ENCODE results near the gene DMAP1. TPM values are rescaled to one million over a fixed set of nuclear protein-coding genes. Genes with fewer than 3 reads are reported as not detected.

Gene DMAP1
- total and polyA plus RNA-seq, 2 donors from 2014 or later: 43.0 to 62.0 TPM

- no peak for DNase-seq
- no peak overlapping the region for H3K27ac ChIP-seq (ENCODE audit: low read depth in 2 of 2, low read length in 2 of 2)
Measured at GRCh38 chr1:44228218-44228617, 14.9 kb downstream of the DMAP1 start.

GRCh38 chr1:44229435-44230167 is 16.3 kb downstream of the DMAP1 start:
- H3K9me3 ChIP-seq (ENCODE audit: control insufficient read depth in 2 of 3, insufficient read depth in 1 of 3, low read length in 3 of 3): peaks cover 0 to 9% (median 0%) of the 10 kb centered on the region in 3 donors
- no peaks in the 10 kb centered on the region for H3K27me3 ChIP-seq (ENCODE audit: control insufficient read depth, insufficient read depth, low read length)
- H3K4me3 ChIP-seq (ENCODE audit: low read length in 3 of 3): no peak overlapping the region
- FAIRE-seq (no peak), DNase-seq (no peak)
- H3K4me1 ChIP-seq (ENCODE audit: control insufficient read depth in 2 of 3, insufficient read depth in 2 of 3, low read depth in 1 of 3, low read length in 3 of 3): no peaks in the 10 kb centered on the region
- intact Hi-C loops (cut with DNase I): loop anchor here (10.0 kb wide), 1 partner anchor 365 kb away; no protein-coding TSS in a partner anchor
- no peak overlapping the region for H3K9ac ChIP-seq (ENCODE audit: low read length in 3 of 3)
- TF ChIP-seq CTCF (IDR thresholded peaks at IDR 0.05; ENCODE audit: borderline replicate concordance, extremely low read depth, insufficient read depth): no peak
- no peak overlapping the region for H3K27ac ChIP-seq (ENCODE audit: low read depth in 2 of 2, low read length in 2 of 2)
- peaks cover 0 to 15% (median 0%) of the 10 kb centered on the region in 3 donors for H3K36me3 ChIP-seq (ENCODE audit: control insufficient read depth in 2 of 3, insufficient read depth in 3 of 3, low read length in 3 of 3)

More at GRCh38 chr1:44228218-44228617, 14.9 kb downstream of the DMAP1 start:
- Histone ChIP-seq H3K36me3 (ENCODE audit: control insufficient read depth in 2 of 3, insufficient read depth in 3 of 3, low read length in 3 of 3) (peaks cover 0 to 15% (median 0%) of the 10 kb centered on the region in 3 donors), H3K9me3 (ENCODE audit: control insufficient read depth in 2 of 3, insufficient read depth in 1 of 3, low read length in 3 of 3) (peaks cover 0 to 9% (median 0%) of the 10 kb centered on the region in 3 donors), H3K27me3 (ENCODE audit: control insufficient read depth, insufficient read depth, low read length) (no peaks in the 10 kb centered on the region), H3K4me3 (ENCODE audit: low read length in 3 of 3) (no peak overlapping the region), H3K9ac (ENCODE audit: low read length in 3 of 3) (no peak overlapping the region), H3K4me1 (ENCODE audit: control insufficient read depth in 2 of 3, insufficient read depth in 2 of 3, low read depth in 1 of 3, low read length in 3 of 3) (no peaks in the 10 kb centered on the region)
- intact Hi-C loops (cut with DNase I): loop anchor here (10.0 kb wide), 1 partner anchor 367 kb away; no protein-coding TSS in a partner anchor
- no peak for FAIRE-seq
- TF ChIP-seq CTCF (IDR thresholded peaks at IDR 0.05; ENCODE audit: borderline replicate concordance, extremely low read depth, insufficient read depth): no peak

- no peak overlapping the region for H3K9ac ChIP-seq (ENCODE audit: low read length in 3 of 3)
- DNase-seq (no peak), FAIRE-seq (no peak)
- no peaks in the 10 kb centered on the region for H3K27me3 ChIP-seq (ENCODE audit: control insufficient read depth, insufficient read depth, low read length)
- no peak overlapping the region for H3K27ac ChIP-seq (ENCODE audit: low read depth in 2 of 2, low read length in 2 of 2)
- peaks cover 0 to 8% (median 0%) of the 10 kb centered on the region in 3 donors for H3K9me3 ChIP-seq (ENCODE audit: control insufficient read depth in 2 of 3, insufficient read depth in 1 of 3, low read length in 3 of 3)
- no peaks in the 10 kb centered on the region for H3K4me1 ChIP-seq (ENCODE audit: control insufficient read depth in 2 of 3, insufficient read depth in 2 of 3, low read depth in 1 of 3, low read length in 3 of 3)
- peaks cover 0 to 15% (median 0%) of the 10 kb centered on the region in 3 donors for H3K36me3 ChIP-seq (ENCODE audit: control insufficient read depth in 2 of 3, insufficient read depth in 3 of 3, low read length in 3 of 3)
- intact Hi-C loops (cut with DNase I): no loop called here
- TF ChIP-seq CTCF (IDR thresholded peaks at IDR 0.05; ENCODE audit: borderline replicate concordance, extremely low read depth, insufficient read depth): no peak
- no peak overlapping the region for H3K4me3 ChIP-seq (ENCODE audit: low read length in 3 of 3)
Measured at GRCh38 chr1:44230796-44231195, 17.5 kb downstream of the DMAP1 start.

Data from kidney (tissue), 14 donors.